Gastrocnemius medialis (tissue), 4 donors: ENCODE results near the gene ABCC5.

Experiments used
- CTCF ChIP-seq, 5 experiments: fragments of 450-650 bp in 3 of 5; fragments of 200-600 bp in 2 of 5; sonication (generic) in 2 of 5; IDR thresholded peaks in 4 of 5; conservative IDR thresholded peaks in 1 of 5; 1 replicate in 4 of 5; 2 replicates in 1 of 5; pipeline ENCODE4 v1.5.1; 2016 to 2019; ENCODE audit warnings: antibody characterized with exemption in 5 of 5, mild to moderate bottlenecking in 3 of 5, moderate library complexity in 3 of 5
- POLR2A ChIP-seq, 2 donors: fragments of 450-650 bp; IDR thresholded peaks; one replicate each; pipeline ENCODE4 v1.6.1; 2017; ENCODE audit warnings: antibody characterized with exemption in 2 of 2, mild to moderate bottlenecking in 2 of 2, moderate library complexity in 2 of 2

DNA sequence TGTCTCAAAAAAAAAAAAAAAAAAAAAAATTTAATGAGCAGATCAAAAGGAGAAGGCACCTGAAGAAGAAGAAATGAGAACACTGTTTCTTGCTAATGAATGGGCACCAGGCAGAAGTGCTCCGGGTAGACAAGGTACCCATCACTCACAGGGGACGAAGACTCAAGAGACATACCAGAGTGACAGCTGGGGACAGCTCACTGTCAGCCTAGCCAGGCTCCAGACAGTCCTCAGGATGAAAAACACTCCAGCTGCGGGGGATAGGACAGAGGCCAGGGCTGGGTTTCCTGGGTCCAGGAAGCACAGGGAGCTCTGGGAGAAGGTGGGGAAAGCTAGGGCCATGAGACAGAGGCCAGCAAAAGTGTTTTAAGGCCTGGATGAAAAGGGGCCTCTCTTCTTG, 84.5 kb downstream of the ABCC5 start:
- TF ChIP-seq CTCF (IDR thresholded peaks at IDR 0.05 in 4 of 5, conservative IDR thresholded peaks at IDR 0.05 in 1 of 5) (no peak), POLR2A (IDR thresholded peaks at IDR 0.05) (no peak)
